BJ (cell line): ENCODE data around the gene SSH3. TPM values are rescaled to one million over a fixed set of nuclear protein-coding genes. Genes with fewer than 3 reads are reported as not detected.

Experiments
- CTCF ChIA-PET: fragments of 350-600 bp; formaldehyde crosslinking; extraction: SDS; loops from one replicate; lab custom pipeline; 2021; ENCODE audit warnings: antibody characterized with exemption, inconsistent platforms; lab: Yijun Ruan, JAX
- POLR2A ChIA-PET: fragments of 300-600 bp; sonication (Branson Sonifier 250); formaldehyde crosslinking; extraction: SDS; loops from one replicate; lab custom pipeline; 2021; ENCODE audit warnings: antibody characterized with exemption; lab: Charles Lee
- DNase-seq: peaks from one replicate; pipeline ENCODE4 v3.0.0-alpha.2; 2011; ENCODE audit warnings: low read depth
- H3K27me3 ChIP-seq: 2 replicates; pipeline ENCODE4 v1.6.0; 2011; ENCODE audit warnings: low read length; ENCODE audit not compliant: control insufficient read depth, insufficient read depth
- H3K36me3 ChIP-seq: 2 replicates; pipeline ENCODE4 v1.5.1; 2011; ENCODE audit warnings: low read length; ENCODE audit not compliant: control insufficient read depth, insufficient read depth
- H3K4me3 ChIP-seq: 2 replicates; pipeline ENCODE4 v1.5.1; 2011; ENCODE audit warnings: low read depth, mild to moderate bottlenecking, control low read depth, low read length
- polyA plus RNA-seq: library from polyadenylated mRNA; depleted of rRNA; stranded (reverse); fragments of >200 nt; gene quantifications from 2 replicates; pipeline ENCODE4 v1.2.3, GENCODE V29; 2011
- TF ChIP-seq, protein P1 (sequence below): IDR thresholded peaks from 2 replicates; pipeline ENCODE4 v1.5.1; 2011; ENCODE audit warnings: low read depth, mild to moderate bottlenecking, control low read depth, inconsistent platforms, low read length, moderate library complexity; ENCODE audit not compliant: insufficient read depth

SSH3 gene
- polyA plus RNA-seq, 1 experiment: 22.1 TPM

DNA sequence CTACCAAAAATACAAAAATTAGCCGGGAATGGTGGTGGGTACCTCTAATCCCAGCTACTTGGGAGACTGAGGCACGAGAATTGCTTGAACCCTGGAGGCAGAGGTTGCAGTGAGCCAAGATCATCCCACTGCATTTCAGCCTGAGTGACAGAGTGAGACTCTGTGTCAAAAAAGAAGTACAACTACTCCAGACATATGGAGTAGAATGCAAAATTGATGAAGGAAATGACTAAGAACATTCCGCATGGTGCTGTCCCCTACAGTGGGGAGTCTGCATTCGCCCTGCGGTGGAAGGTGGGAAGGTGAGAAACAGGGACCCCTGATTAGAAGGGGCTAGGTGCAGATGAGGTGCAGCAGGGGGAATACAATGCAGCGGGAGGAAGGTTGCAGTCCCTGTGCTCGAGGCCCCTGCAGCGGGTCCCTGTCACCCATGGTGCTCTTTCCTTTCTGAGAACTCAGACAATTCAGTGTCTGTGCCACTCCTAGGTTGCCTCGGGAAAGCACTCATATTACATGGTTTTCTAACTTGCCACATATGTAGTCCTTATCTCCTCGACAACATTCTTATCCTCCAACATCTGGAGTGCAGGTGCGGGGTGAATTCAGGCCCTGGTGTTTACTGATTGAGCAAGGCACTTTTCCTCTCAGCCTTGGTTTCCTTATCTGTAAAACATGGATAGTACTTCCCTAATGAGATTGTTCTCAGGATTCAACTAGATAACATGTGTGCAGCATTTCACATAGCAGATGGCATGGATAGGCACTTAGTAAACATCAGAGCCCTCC is 44.8 kb downstream of the SSH3 start:
- DNase-seq: no peak
- Histone ChIP-seq H3K4me3 (no peak overlapping the region), H3K36me3 (no peaks in the 10 kb centered on the region), H3K27me3 (no peaks in the 10 kb centered on the region)
- TF ChIP-seq, protein P1, sequence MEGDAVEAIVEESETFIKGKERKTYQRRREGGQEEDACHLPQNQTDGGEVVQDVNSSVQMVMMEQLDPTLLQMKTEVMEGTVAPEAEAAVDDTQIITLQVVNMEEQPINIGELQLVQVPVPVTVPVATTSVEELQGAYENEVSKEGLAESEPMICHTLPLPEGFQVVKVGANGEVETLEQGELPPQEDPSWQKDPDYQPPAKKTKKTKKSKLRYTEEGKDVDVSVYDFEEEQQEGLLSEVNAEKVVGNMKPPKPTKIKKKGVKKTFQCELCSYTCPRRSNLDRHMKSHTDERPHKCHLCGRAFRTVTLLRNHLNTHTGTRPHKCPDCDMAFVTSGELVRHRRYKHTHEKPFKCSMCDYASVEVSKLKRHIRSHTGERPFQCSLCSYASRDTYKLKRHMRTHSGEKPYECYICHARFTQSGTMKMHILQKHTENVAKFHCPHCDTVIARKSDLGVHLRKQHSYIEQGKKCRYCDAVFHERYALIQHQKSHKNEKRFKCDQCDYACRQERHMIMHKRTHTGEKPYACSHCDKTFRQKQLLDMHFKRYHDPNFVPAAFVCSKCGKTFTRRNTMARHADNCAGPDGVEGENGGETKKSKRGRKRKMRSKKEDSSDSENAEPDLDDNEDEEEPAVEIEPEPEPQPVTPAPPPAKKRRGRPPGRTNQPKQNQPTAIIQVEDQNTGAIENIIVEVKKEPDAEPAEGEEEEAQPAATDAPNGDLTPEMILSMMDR: no peak
- POLR2A ChIA-PET: no interaction called here
- CTCF ChIA-PET: interaction anchor here (1.4 to 20.3 kb wide), 8 partner anchors 8 to 85 kb away, joined by 5 to 892 read pairs (median 25); partner anchors contain the start of genes CLCF1 and RAD9A

DNA sequence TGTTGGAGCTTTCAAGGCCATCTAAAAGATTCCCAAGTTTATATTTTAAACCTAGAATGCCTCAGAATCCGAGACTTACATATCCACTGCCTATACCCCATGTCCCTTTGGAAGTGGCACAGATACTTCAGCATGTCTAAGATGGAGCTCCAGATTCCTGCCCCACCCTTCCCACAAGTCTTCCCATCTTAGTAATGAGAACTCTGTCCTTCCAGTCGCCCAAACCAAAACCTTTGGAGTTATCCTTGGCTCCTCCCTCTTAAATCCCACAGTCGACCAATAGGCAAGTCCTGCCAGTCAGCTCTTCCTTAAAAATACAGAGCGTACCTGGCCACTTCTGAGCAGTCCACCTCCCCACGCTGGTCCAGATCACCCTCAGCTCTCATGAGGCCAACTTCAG is 45.7 kb downstream of the SSH3 start:
- TF ChIP-seq, protein P1: no peak
- Histone ChIP-seq H3K4me3 (no peak overlapping the region), H3K36me3 (no peaks in the 10 kb centered on the region), H3K27me3 (no peaks in the 10 kb centered on the region)
- ChIA-PET POLR2A (interaction anchor here (0.8 kb wide), 1 partner anchor 9 kb away, joined by 3 read pairs; no protein-coding TSS in a partner anchor), CTCF (interaction anchor here (0.7 to 20.3 kb wide), 5 partner anchors 18 to 281 kb away, joined by 3 to 892 read pairs (median 5); partner anchors contain the start of genes CLCF1 and RAD9A)
- no peak for DNase-seq

DNA sequence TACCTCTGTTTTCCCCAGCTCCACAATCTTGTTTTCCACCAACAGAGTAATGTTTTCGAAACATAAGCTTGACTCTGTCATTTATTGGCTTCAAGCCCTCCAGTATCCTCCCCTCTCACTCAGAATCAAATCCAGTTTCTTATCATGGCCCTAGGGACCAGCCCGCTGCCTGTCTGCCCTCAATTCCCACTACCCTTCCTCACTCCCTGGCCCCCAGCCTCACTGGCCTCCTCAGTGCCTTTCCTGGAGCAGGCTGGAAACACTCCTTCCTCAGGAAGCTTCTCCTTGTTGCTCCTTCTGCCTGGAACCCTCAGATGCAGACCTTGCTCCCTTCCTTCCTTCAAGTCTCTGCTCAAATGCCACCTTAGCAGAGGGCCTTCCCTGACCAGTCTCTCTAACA is 46.1 kb downstream of the SSH3 start:
- Histone ChIP-seq H3K4me3 (no peak overlapping the region), H3K36me3 (no peaks in the 10 kb centered on the region), H3K27me3 (no peaks in the 10 kb centered on the region)
- DNase-seq: no peak
- ChIA-PET CTCF (interaction anchor here (1.2 to 20.3 kb wide), 8 partner anchors 13 to 296 kb away, joined by 3 to 892 read pairs (median 8); partner anchors contain the start of genes ANKRD13D, CLCF1, PPP1CA and RAD9A), POLR2A (interaction anchor here (0.8 kb wide), 1 partner anchor 8 kb away, joined by 3 read pairs; no protein-coding TSS in a partner anchor)
- TF ChIP-seq, protein P1: no peak

DNA sequence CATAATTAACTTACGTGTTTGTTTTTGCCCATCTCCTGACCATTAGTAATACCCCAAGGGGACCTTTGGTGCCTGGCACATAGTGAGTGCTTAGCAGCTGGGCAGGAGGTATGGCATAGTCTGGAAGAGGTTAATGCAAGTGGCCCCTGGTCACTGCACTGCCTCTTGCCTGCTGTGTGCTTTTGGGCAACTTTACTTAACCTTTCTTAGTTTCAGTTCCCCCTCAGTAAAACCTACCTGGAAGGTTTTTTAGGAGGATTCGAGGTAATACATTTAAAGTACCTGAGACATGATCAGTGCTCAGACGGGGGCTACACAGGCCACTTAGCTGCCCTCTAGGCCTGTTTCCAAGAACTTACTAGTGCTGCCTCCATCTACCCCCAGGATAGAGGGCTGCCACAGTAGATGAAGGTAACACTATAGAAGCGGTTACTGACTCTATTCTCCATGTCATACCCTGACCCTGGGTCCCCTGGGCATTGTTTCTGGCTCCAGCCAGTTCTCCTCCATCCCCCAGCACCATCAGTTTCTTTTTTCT is 46.7 kb downstream of the SSH3 start:
- DNase-seq: no peak
- H3K4me3 ChIP-seq: no peak overlapping the region
- no peaks in the 10 kb centered on the region for H3K36me3 ChIP-seq
- TF ChIP-seq, protein P1: no peak
- ChIA-PET CTCF (interaction anchor here (0.6 to 20.3 kb wide), 11 partner anchors 11 to 297 kb away, joined by 3 to 892 read pairs (median 5); partner anchors contain the start of genes ANKRD13D, CLCF1, PPP1CA and RAD9A), POLR2A (interaction anchor here (0.7 kb wide), 2 partner anchors 49 to 51 kb away, joined by 9 to 29 read pairs; no protein-coding TSS in a partner anchor)
- H3K27me3 ChIP-seq: no peaks in the 10 kb centered on the region
